Subcutaneous adipose tissue (tissue), 4 donors: ENCODE results near the gene CRISPLD2. TPM values are rescaled to one million over a fixed set of nuclear protein-coding genes. Genes with fewer than 3 reads are reported as not detected.

Source experiments
- total RNA-seq, 4 donors: library from RNA; depleted of rRNA; stranded (reverse); fragments of >200 nt; gene quantifications; one replicate each; pipeline ENCODE4 v1.1.0, GENCODE V29; 2016
- TF ChIP-seq, protein P1 (sequence below): fragments of 450-650 bp; IDR thresholded peaks from one replicate; pipeline ENCODE4 v1.5.1; 2016; ENCODE audit warnings: low read depth, mild to moderate bottlenecking, control low read depth, antibody characterized with exemption, moderate library complexity

The CRISPLD2 gene
- total RNA-seq, 4 donors from 2014 or later: 66.0 to 160 (median 116) TPM

DNA sequence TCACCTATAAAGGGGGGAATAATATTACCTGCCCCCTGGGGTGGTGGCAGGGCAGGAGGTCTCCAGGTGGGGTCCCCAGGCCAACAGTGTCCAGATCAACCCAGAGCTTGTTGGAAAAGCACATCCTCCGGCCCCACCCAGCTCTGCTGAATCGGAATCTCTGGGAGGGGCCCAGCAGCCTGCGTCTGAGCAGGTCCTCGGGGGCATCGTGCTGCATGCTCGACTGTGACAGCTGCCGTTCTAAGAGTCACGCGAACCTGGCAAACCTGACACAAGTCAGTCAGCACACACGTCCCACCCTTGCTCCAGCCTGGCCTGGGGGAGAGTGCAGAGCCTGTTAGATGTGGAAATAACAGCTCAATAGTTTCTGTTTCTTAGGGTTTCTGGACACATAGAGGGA is 72.3 kb downstream of the CRISPLD2 start:
- TF ChIP-seq, protein P1, sequence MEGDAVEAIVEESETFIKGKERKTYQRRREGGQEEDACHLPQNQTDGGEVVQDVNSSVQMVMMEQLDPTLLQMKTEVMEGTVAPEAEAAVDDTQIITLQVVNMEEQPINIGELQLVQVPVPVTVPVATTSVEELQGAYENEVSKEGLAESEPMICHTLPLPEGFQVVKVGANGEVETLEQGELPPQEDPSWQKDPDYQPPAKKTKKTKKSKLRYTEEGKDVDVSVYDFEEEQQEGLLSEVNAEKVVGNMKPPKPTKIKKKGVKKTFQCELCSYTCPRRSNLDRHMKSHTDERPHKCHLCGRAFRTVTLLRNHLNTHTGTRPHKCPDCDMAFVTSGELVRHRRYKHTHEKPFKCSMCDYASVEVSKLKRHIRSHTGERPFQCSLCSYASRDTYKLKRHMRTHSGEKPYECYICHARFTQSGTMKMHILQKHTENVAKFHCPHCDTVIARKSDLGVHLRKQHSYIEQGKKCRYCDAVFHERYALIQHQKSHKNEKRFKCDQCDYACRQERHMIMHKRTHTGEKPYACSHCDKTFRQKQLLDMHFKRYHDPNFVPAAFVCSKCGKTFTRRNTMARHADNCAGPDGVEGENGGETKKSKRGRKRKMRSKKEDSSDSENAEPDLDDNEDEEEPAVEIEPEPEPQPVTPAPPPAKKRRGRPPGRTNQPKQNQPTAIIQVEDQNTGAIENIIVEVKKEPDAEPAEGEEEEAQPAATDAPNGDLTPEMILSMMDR: no peak

- TF ChIP-seq, protein P1: no peak
These were observed 73.7 kb downstream of the CRISPLD2 start for GRCh38 chr16:84893467-84893848.

GRCh38 chr16:84893849-84894599 is 74.2 kb downstream of the CRISPLD2 start:
- TF ChIP-seq, protein P1: no peak

GRCh38 chr16:84895016-84895415 is 75.2 kb downstream of the CRISPLD2 start:
- TF ChIP-seq, protein P1: no peak

DNA sequence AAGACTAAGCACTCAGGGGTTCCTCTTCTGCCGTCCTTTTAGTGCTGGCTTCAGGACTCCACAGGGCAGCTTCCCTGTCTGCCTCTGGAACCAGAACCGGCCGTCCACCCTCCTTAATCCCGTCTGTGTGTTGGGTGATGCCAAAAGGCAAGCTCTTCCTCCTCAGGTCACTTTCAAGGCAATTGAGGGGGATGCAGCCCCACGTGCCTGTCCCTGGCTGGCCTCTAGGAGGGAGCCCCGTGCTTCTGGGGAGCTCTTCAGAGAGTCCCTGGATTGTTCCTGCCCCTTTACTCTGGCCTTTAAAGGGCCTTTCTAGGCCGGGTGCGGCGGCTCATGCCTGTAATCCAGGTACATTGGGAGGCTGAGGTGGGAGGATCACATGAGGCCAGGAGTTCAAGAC is 77.1 kb downstream of the CRISPLD2 start:
- TF ChIP-seq, protein P1: no peak

- TF ChIP-seq, protein P1: no peak
These were observed 78.2 kb downstream of the CRISPLD2 start for GRCh38 chr16:84897911-84898377.

DNA sequence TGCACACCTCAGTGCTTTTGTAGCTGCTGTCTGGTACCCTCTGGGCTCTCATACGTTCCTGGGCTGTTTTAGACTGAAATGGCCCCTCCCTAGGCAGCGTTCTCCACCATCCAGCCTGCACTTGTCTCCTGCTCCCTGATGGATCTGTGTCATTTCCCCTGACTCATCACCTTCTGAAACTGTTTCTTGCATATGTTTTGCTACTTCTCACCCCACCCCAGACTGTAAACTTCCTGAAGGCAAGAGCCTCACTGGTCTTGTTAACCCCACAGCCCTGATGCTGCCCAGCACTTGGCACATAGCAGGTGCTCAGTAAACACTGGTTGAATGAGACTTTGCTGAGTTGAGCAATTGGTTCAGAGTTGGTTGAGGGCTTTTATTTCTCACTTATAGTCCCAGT is 78.7 kb downstream of the CRISPLD2 start:
- TF ChIP-seq, protein P1: no peak
